ENCODE measurements around the gene RGSL1.

The RGSL1 gene

GRCh38 chr1:182484531-182485257, 34.7 kb downstream of the RGSL1 start:
- no peak overlapping the region for H3K4me3 ChIP-seq (ENCODE audit: extremely low read depth, insufficient read depth, low read length, poor library complexity, severe bottlenecking)
- WGBS, 2 experiments (ENCODE audit: insufficient coverage in 2 of 2) = 71 to 75% methylated on average over 3 to 4 of the region's 5 CpGs

GRCh38 chr1:182485861-182486260, 35.9 kb downstream of the RGSL1 start:
- 80% methylated on average over 1 of the region's 3 CpGs; no CpG with 5 or more reads in 1 of the 2 experiments for WGBS, 2 experiments (ENCODE audit: insufficient coverage in 2 of 2)
- no peaks in the 10 kb centered on the region for H3K36me3 ChIP-seq (ENCODE audit: control insufficient read depth, insufficient read depth, low read length)
- no peaks in the 10 kb centered on the region for H3K9me3 ChIP-seq (ENCODE audit: control insufficient read depth, low read length)
- H3K4me3 ChIP-seq (ENCODE audit: extremely low read depth, insufficient read depth, low read length, poor library complexity, severe bottlenecking) = no peak overlapping the region
- H3K27ac ChIP-seq (ENCODE audit: low read depth, low read length, severe bottlenecking) = no peak overlapping the region
- H3K4me1 ChIP-seq (ENCODE audit: control insufficient read depth, insufficient read depth, low read length, poor library complexity, severe bottlenecking) = no peaks in the 10 kb centered on the region

More at GRCh38 chr1:182484531-182485257, 34.7 kb downstream of the RGSL1 start:
- H3K36me3 ChIP-seq (ENCODE audit: control insufficient read depth, insufficient read depth, low read length) = no peaks in the 10 kb centered on the region
- H3K4me1 ChIP-seq (ENCODE audit: control insufficient read depth, insufficient read depth, low read length, poor library complexity, severe bottlenecking) = no peaks in the 10 kb centered on the region
- no peak overlapping the region for H3K27ac ChIP-seq (ENCODE audit: low read depth, low read length, severe bottlenecking)
- no peaks in the 10 kb centered on the region for H3K9me3 ChIP-seq (ENCODE audit: control insufficient read depth, low read length)

GRCh38 chr1:182488803-182489202, 38.9 kb downstream of the RGSL1 start:
- Histone ChIP-seq H3K4me3 (ENCODE audit: extremely low read depth, insufficient read depth, low read length, poor library complexity, severe bottlenecking) (no peak overlapping the region), H3K9me3 (ENCODE audit: control insufficient read depth, low read length) (no peaks in the 10 kb centered on the region), H3K36me3 (ENCODE audit: control insufficient read depth, insufficient read depth, low read length) (no peaks in the 10 kb centered on the region), H3K27ac (ENCODE audit: low read depth, low read length, severe bottlenecking) (no peak overlapping the region), H3K4me1 (ENCODE audit: control insufficient read depth, insufficient read depth, low read length, poor library complexity, severe bottlenecking) (no peaks in the 10 kb centered on the region)
- WGBS, 2 experiments (ENCODE audit: insufficient coverage in 2 of 2) = 100% methylated on average over 1 of the region's 1 CpG; no CpG with 5 or more reads in 1 of the 2 experiments

GRCh38 chr1:182493063-182493462, 43.1 kb downstream of the RGSL1 start:
- Histone ChIP-seq H3K9me3 (ENCODE audit: control insufficient read depth, low read length) (no peaks in the 10 kb centered on the region), H3K4me3 (ENCODE audit: extremely low read depth, insufficient read depth, low read length, poor library complexity, severe bottlenecking) (no peak overlapping the region), H3K4me1 (ENCODE audit: control insufficient read depth, insufficient read depth, low read length, poor library complexity, severe bottlenecking) (no peaks in the 10 kb centered on the region), H3K36me3 (ENCODE audit: control insufficient read depth, insufficient read depth, low read length) (no peaks in the 10 kb centered on the region), H3K27ac (ENCODE audit: low read depth, low read length, severe bottlenecking) (no peak overlapping the region)
- WGBS, 2 experiments (ENCODE audit: insufficient coverage in 2 of 2) = 83 to 88% methylated on average over 1 of the region's 2 CpGs

- Histone ChIP-seq H3K27ac (ENCODE audit: low read depth, low read length, severe bottlenecking) (no peak overlapping the region), H3K9me3 (ENCODE audit: control insufficient read depth, low read length) (no peaks in the 10 kb centered on the region), H3K36me3 (ENCODE audit: control insufficient read depth, insufficient read depth, low read length) (no peaks in the 10 kb centered on the region), H3K4me3 (ENCODE audit: extremely low read depth, insufficient read depth, low read length, poor library complexity, severe bottlenecking) (no peak overlapping the region), H3K4me1 (ENCODE audit: control insufficient read depth, insufficient read depth, low read length, poor library complexity, severe bottlenecking) (no peaks in the 10 kb centered on the region)
These were observed 45.1 kb downstream of the RGSL1 start for GRCh38 chr1:182495002-182495401.

GRCh38 chr1:182495693-182496092, 45.7 kb downstream of the RGSL1 start:
- no peak overlapping the region for H3K27ac ChIP-seq (ENCODE audit: low read depth, low read length, severe bottlenecking)
- no peaks in the 10 kb centered on the region for H3K36me3 ChIP-seq (ENCODE audit: control insufficient read depth, insufficient read depth, low read length)
- no peak overlapping the region for H3K4me3 ChIP-seq (ENCODE audit: extremely low read depth, insufficient read depth, low read length, poor library complexity, severe bottlenecking)
- H3K9me3 ChIP-seq (ENCODE audit: control insufficient read depth, low read length) = no peaks in the 10 kb centered on the region
- no peaks in the 10 kb centered on the region for H3K4me1 ChIP-seq (ENCODE audit: control insufficient read depth, insufficient read depth, low read length, poor library complexity, severe bottlenecking)

- peaks cover 4% of the 10 kb centered on the region for H3K9me3 ChIP-seq (ENCODE audit: control insufficient read depth, low read length)
- no peak overlapping the region for H3K27ac ChIP-seq (ENCODE audit: low read depth, low read length, severe bottlenecking)
- 80% methylated on average over 2 of the region's 3 CpGs; no CpG with 5 or more reads in 1 of the 2 experiments for WGBS, 2 experiments (ENCODE audit: insufficient coverage in 2 of 2)
- no peaks in the 10 kb centered on the region for H3K4me1 ChIP-seq (ENCODE audit: control insufficient read depth, insufficient read depth, low read length, poor library complexity, severe bottlenecking)
- no peaks in the 10 kb centered on the region for H3K36me3 ChIP-seq (ENCODE audit: control insufficient read depth, insufficient read depth, low read length)
- no peak overlapping the region for H3K4me3 ChIP-seq (ENCODE audit: extremely low read depth, insufficient read depth, low read length, poor library complexity, severe bottlenecking)
These were observed 57.7 kb downstream of the RGSL1 start for GRCh38 chr1:182507685-182508084.

GRCh38 chr1:182515556-182515955, 65.6 kb downstream of the RGSL1 start:
- no peaks in the 10 kb centered on the region for H3K4me1 ChIP-seq (ENCODE audit: control insufficient read depth, insufficient read depth, low read length, poor library complexity, severe bottlenecking)
- H3K4me3 ChIP-seq (ENCODE audit: extremely low read depth, insufficient read depth, low read length, poor library complexity, severe bottlenecking) = no peak overlapping the region
- 83 to 90% methylated on average over 13 to 16 of the region's 17 CpGs for WGBS, 2 experiments (ENCODE audit: insufficient coverage in 2 of 2)
- no peak overlapping the region for H3K27ac ChIP-seq (ENCODE audit: low read depth, low read length, severe bottlenecking)
- peaks cover 4% of the 10 kb centered on the region for H3K9me3 ChIP-seq (ENCODE audit: control insufficient read depth, low read length)
- H3K36me3 ChIP-seq (ENCODE audit: control insufficient read depth, insufficient read depth, low read length) = no peaks in the 10 kb centered on the region

- H3K4me1 ChIP-seq (ENCODE audit: control insufficient read depth, insufficient read depth, low read length, poor library complexity, severe bottlenecking) = no peaks in the 10 kb centered on the region
- no peaks in the 10 kb centered on the region for H3K36me3 ChIP-seq (ENCODE audit: control insufficient read depth, insufficient read depth, low read length)
- H3K9me3 ChIP-seq (ENCODE audit: control insufficient read depth, low read length) = no peaks in the 10 kb centered on the region
- H3K4me3 ChIP-seq (ENCODE audit: extremely low read depth, insufficient read depth, low read length, poor library complexity, severe bottlenecking) = no peak overlapping the region
- H3K27ac ChIP-seq (ENCODE audit: low read depth, low read length, severe bottlenecking) = no peak overlapping the region
These were observed 70.8 kb downstream of the RGSL1 start for GRCh38 chr1:182520736-182521135.

- Histone ChIP-seq H3K9me3 (ENCODE audit: control insufficient read depth, low read length) (no peaks in the 10 kb centered on the region), H3K36me3 (ENCODE audit: control insufficient read depth, insufficient read depth, low read length) (no peaks in the 10 kb centered on the region), H3K27ac (ENCODE audit: low read depth, low read length, severe bottlenecking) (no peak overlapping the region), H3K4me1 (ENCODE audit: control insufficient read depth, insufficient read depth, low read length, poor library complexity, severe bottlenecking) (no peaks in the 10 kb centered on the region), H3K4me3 (ENCODE audit: extremely low read depth, insufficient read depth, low read length, poor library complexity, severe bottlenecking) (no peak overlapping the region)
These were observed 75.4 kb downstream of the RGSL1 start for GRCh38 chr1:182525342-182525741.

GRCh38 chr1:182527680-182528079, 77.7 kb downstream of the RGSL1 start:
- Histone ChIP-seq H3K4me3 (ENCODE audit: extremely low read depth, insufficient read depth, low read length, poor library complexity, severe bottlenecking) (no peak overlapping the region), H3K4me1 (ENCODE audit: control insufficient read depth, insufficient read depth, low read length, poor library complexity, severe bottlenecking) (no peaks in the 10 kb centered on the region), H3K27ac (ENCODE audit: low read depth, low read length, severe bottlenecking) (no peak overlapping the region), H3K36me3 (ENCODE audit: control insufficient read depth, insufficient read depth, low read length) (no peaks in the 10 kb centered on the region), H3K9me3 (ENCODE audit: control insufficient read depth, low read length) (no peaks in the 10 kb centered on the region)
- 85 to 94% methylated on average over 2 of the region's 2 CpGs for WGBS, 2 experiments (ENCODE audit: insufficient coverage in 2 of 2)
